Activated CD4-positive, alpha-beta memory T cell treated with anti-CD3 and anti-CD28 coated beads for 36 hours (primary cell): ENCODE data around the gene RAC2. TPM values are rescaled to one million over a fixed set of nuclear protein-coding genes. Genes with fewer than 3 reads are reported as not detected.

Source experiments
- CTCF ChIA-PET: fragments of 350-600 bp; sonication (Branson Sonifier 250); formaldehyde crosslinking; loops from one replicate; lab custom pipeline; 2021; ENCODE audit warnings: antibody characterized with exemption, inconsistent platforms; lab: Charles Lee
- POLR2A ChIA-PET: fragments of 350-600 bp; sonication (Branson Sonifier 250); formaldehyde crosslinking; loops from one replicate; lab custom pipeline; 2021; ENCODE audit warnings: antibody characterized with exemption; lab: Charles Lee
- DNase-seq: peaks from one replicate; pipeline ENCODE4 v3.0.0-alpha.2; 2020
- H3K27ac Mint-ChIP-seq: one replicate; pipeline ENCODE4 v1.8.0; 2021; ENCODE audit warnings: mixed read lengths
- H3K27me3 Mint-ChIP-seq: one replicate; pipeline ENCODE4 v1.8.0; 2021; ENCODE audit warnings: mixed read lengths
- H3K36me3 Mint-ChIP-seq: one replicate; pipeline ENCODE4 v1.8.0; 2021; ENCODE audit warnings: mixed read lengths
- H3K4me1 Mint-ChIP-seq: one replicate; pipeline ENCODE4 v1.8.0; 2021; ENCODE audit warnings: low read depth, mixed read lengths
- H3K4me3 Mint-ChIP-seq: one replicate; pipeline ENCODE4 v1.8.0; 2021; ENCODE audit warnings: mild to moderate bottlenecking, mixed read lengths
- H3K9me3 Mint-ChIP-seq: one replicate; pipeline ENCODE4 v1.8.0; 2021; ENCODE audit warnings: mixed read lengths
- intact Hi-C: fragments of 100-400 bp; cut with micrococcal nuclease; formaldehyde crosslinking; loops from one replicate; pipeline ENCODE4 v1.15.1; 2023
- total RNA-seq, 2 experiments: library from RNA; stranded (reverse); gene quantifications; one replicate each; pipeline ENCODE4 v1.2.3, GENCODE V29; 2021

Gene RAC2
- total RNA-seq = 100 to 1,000 TPM; 714 to 727 TPM

GRCh38 chr22:37244114-37244921, at the start of gene RAC2:
Gene RAC2 (minus strand): TSS chr22:37244269. CDS start chr22:37244148, 121 bp downstream.
- Mint-ChIP-seq H3K4me3 (peak within 1 kb of the TSS; percentile 99), H3K27me3 (no peaks in the 10 kb centered on the region), H3K27ac (peak within 1 kb of the TSS; percentile 99), H3K4me1 (peaks cover 42% of the 10 kb centered on the region), H3K36me3 (peaks cover 45% of the 10 kb centered on the region), H3K9me3 (no peaks in the 10 kb centered on the region)
- intact Hi-C loops = loop anchor here (1.0 to 10.0 kb wide), 3 partner anchors 81 to 890 kb away; partner anchors contain the start of gene IL2RB
- ChIA-PET CTCF (interaction anchor here (0.9 to 12.0 kb wide), 13 partner anchors 12 to 323 kb away, joined by 3 to 193 read pairs (median 4); no protein-coding TSS in a partner anchor), POLR2A (interaction anchor here (0.9 to 8.3 kb wide), 12 partner anchors 13 to 163 kb away, joined by 3 to 191 read pairs (median 4); partner anchors contain the start of gene IL2RB)
- peak; percentile 96 for DNase-seq

GRCh38 chr22:37293172-37293571, 49.1 kb upstream of the RAC2 start:
- no peak overlapping the region for H3K27ac Mint-ChIP-seq
- no peaks in the 10 kb centered on the region for H3K27me3 Mint-ChIP-seq
- no peaks in the 10 kb centered on the region for H3K9me3 Mint-ChIP-seq
- intact Hi-C loops = no loop called here
- CTCF ChIA-PET = no interaction called here
- H3K36me3 Mint-ChIP-seq = peaks cover 35% of the 10 kb centered on the region
- POLR2A ChIA-PET = no interaction called here
- H3K4me1 Mint-ChIP-seq = peaks cover 67% of the 10 kb centered on the region
- DNase-seq = no peak
- no peak overlapping the region for H3K4me3 Mint-ChIP-seq

- Mint-ChIP-seq H3K36me3 (peaks cover 37% of the 10 kb centered on the region), H3K9me3 (no peaks in the 10 kb centered on the region), H3K4me1 (peaks cover 67% of the 10 kb centered on the region), H3K27me3 (no peaks in the 10 kb centered on the region), H3K27ac (no peak overlapping the region), H3K4me3 (no peak overlapping the region)
- CTCF ChIA-PET = interaction anchor here (0.6 kb wide), 1 partner anchor 314 kb away, joined by 3 read pairs; no protein-coding TSS in a partner anchor
- intact Hi-C loops = no loop called here
- POLR2A ChIA-PET = no interaction called here
- no peak for DNase-seq
Observed at GRCh38 chr22:37292641-37293040, 48.6 kb upstream of the RAC2 start.

GRCh38 chr22:37291559-37292298, 47.7 kb upstream of the RAC2 start:
- no peak for DNase-seq
- POLR2A ChIA-PET = no interaction called here
- peaks cover 37% of the 10 kb centered on the region for H3K36me3 Mint-ChIP-seq
- H3K9me3 Mint-ChIP-seq = no peaks in the 10 kb centered on the region
- intact Hi-C loops = no loop called here
- no peaks in the 10 kb centered on the region for H3K27me3 Mint-ChIP-seq
- peak overlapping the region; percentile 55 for H3K27ac Mint-ChIP-seq
- H3K4me3 Mint-ChIP-seq = no peak overlapping the region
- CTCF ChIA-PET = interaction anchor here (0.6 to 1.1 kb wide), 4 partner anchors 8 to 181 kb away, joined by 3 read pairs; no protein-coding TSS in a partner anchor
- peaks cover 73% of the 10 kb centered on the region for H3K4me1 Mint-ChIP-seq

GRCh38 chr22:37290737-37291136, 46.7 kb upstream of the RAC2 start:
- no peaks in the 10 kb centered on the region for H3K9me3 Mint-ChIP-seq
- CTCF ChIA-PET = interaction anchor here (0.6 to 1.1 kb wide), 4 partner anchors 9 to 182 kb away, joined by 3 read pairs; no protein-coding TSS in a partner anchor
- no peak overlapping the region for H3K4me3 Mint-ChIP-seq
- peaks cover 82% of the 10 kb centered on the region for H3K4me1 Mint-ChIP-seq
- no peak overlapping the region for H3K27ac Mint-ChIP-seq
- DNase-seq = no peak
- POLR2A ChIA-PET = interaction anchor here (1.8 kb wide), 1 partner anchor 13 kb away, joined by 3 read pairs; no protein-coding TSS in a partner anchor
- H3K36me3 Mint-ChIP-seq = peaks cover 39% of the 10 kb centered on the region
- H3K27me3 Mint-ChIP-seq = no peaks in the 10 kb centered on the region
- intact Hi-C loops = no loop called here

- peaks cover 81% of the 10 kb centered on the region for H3K4me1 Mint-ChIP-seq
- ChIA-PET POLR2A (interaction anchor here (1.8 kb wide), 1 partner anchor 15 kb away, joined by 3 read pairs; no protein-coding TSS in a partner anchor), CTCF (interaction anchor here (0.7 to 1.0 kb wide), 4 partner anchors 9 to 901 kb away, joined by 3 to 4 read pairs (median 3); partner anchors contain the start of gene MYH9)
- no peaks in the 10 kb centered on the region for H3K27me3 Mint-ChIP-seq
- DNase-seq = peak; percentile 38
- intact Hi-C loops = no loop called here
- peaks cover 42% of the 10 kb centered on the region for H3K36me3 Mint-ChIP-seq
- peak overlapping the region; percentile 77 for H3K27ac Mint-ChIP-seq
- H3K4me3 Mint-ChIP-seq = no peak overlapping the region
- no peaks in the 10 kb centered on the region for H3K9me3 Mint-ChIP-seq
Observed at GRCh38 chr22:37289156-37289735, 45.2 kb upstream of the RAC2 start.

- CTCF ChIA-PET = no interaction called here
- no peak for DNase-seq
- Mint-ChIP-seq H3K36me3 (peaks cover 43% of the 10 kb centered on the region), H3K4me3 (no peak overlapping the region), H3K27ac (peak overlapping the region; percentile 77), H3K9me3 (no peaks in the 10 kb centered on the region), H3K27me3 (no peaks in the 10 kb centered on the region), H3K4me1 (peaks cover 82% of the 10 kb centered on the region)
- intact Hi-C loops = no loop called here
- POLR2A ChIA-PET = no interaction called here
Observed at GRCh38 chr22:37288521-37288920, 44.5 kb upstream of the RAC2 start.

- intact Hi-C loops = no loop called here
- peak; percentile 52 for DNase-seq
- ChIA-PET POLR2A (interaction anchor here (0.6 kb wide), 1 partner anchor 173 kb away, joined by 3 read pairs; no protein-coding TSS in a partner anchor), CTCF (interaction anchor here (1.0 to 1.9 kb wide), 2 partner anchors 8 to 27 kb away, joined by 3 to 7 read pairs; no protein-coding TSS in a partner anchor)
- Mint-ChIP-seq H3K36me3 (peaks cover 40% of the 10 kb centered on the region), H3K9me3 (no peaks in the 10 kb centered on the region), H3K27me3 (no peaks in the 10 kb centered on the region), H3K27ac (peak overlapping the region; percentile 86), H3K4me3 (no peak overlapping the region), H3K4me1 (peaks cover 81% of the 10 kb centered on the region)
Observed at GRCh38 chr22:37287550-37287951, 43.5 kb upstream of the RAC2 start.

GRCh38 chr22:37285937-37286336, 41.9 kb upstream of the RAC2 start:
- DNase-seq = no peak
- CTCF ChIA-PET = interaction anchor here (1.8 to 2.0 kb wide), 3 partner anchors 24 to 172 kb away, joined by 4 to 7 read pairs (median 5); no protein-coding TSS in a partner anchor
- POLR2A ChIA-PET = no interaction called here
- Mint-ChIP-seq H3K27me3 (no peaks in the 10 kb centered on the region), H3K36me3 (peaks cover 26% of the 10 kb centered on the region), H3K27ac (no peak overlapping the region), H3K4me3 (no peak overlapping the region), H3K9me3 (no peaks in the 10 kb centered on the region), H3K4me1 (peaks cover 75% of the 10 kb centered on the region)
- intact Hi-C loops = loop anchor here (2.0 kb wide), 1 partner anchor 19 kb away; no protein-coding TSS in a partner anchor

GRCh38 chr22:37284805-37285355, 40.8 kb upstream of the RAC2 start:
- ChIA-PET CTCF (interaction anchor here (0.8 to 2.0 kb wide), 6 partner anchors 12 to 174 kb away, joined by 3 to 6 read pairs (median 4); no protein-coding TSS in a partner anchor), POLR2A (interaction anchor here (0.8 to 1.5 kb wide), 2 partner anchors 11 to 56 kb away, joined by 3 to 7 read pairs; no protein-coding TSS in a partner anchor)
- intact Hi-C loops = loop anchor here (2.0 kb wide), 1 partner anchor 18 kb away; no protein-coding TSS in a partner anchor
- peaks cover 66% of the 10 kb centered on the region for H3K4me1 Mint-ChIP-seq
- peak overlapping the region; percentile 82 for H3K4me3 Mint-ChIP-seq
- H3K36me3 Mint-ChIP-seq = peaks cover 23% of the 10 kb centered on the region
- H3K27ac Mint-ChIP-seq = peak overlapping the region; percentile 94
- DNase-seq = peak; percentile 59
- H3K27me3 Mint-ChIP-seq = no peaks in the 10 kb centered on the region
- H3K9me3 Mint-ChIP-seq = no peaks in the 10 kb centered on the region
